HG02981 (cell line): Measurements from ENCODE around the gene SLC10A2.
A peak's percentile ranks its signal among the peaks of the same experiment; 100 is the strongest.

Experiments
- ATAC-seq: cut with Tn5 transposase; IDR thresholded peaks from one replicate; pipeline ENCODE4 v1.9.1; 2021; ENCODE audit warnings: mild to moderate bottlenecking, moderate library complexity; ENCODE audit not compliant: unreplicated experiment

SLC10A2 gene

GRCh38 chr13:103055166-103055565 lies 11.1 kb downstream of the SLC10A2 start:
- ATAC-seq: no peak

- no peak for ATAC-seq
These were observed 19.5 kb downstream of the SLC10A2 start for GRCh38 chr13:103046676-103047075.

GRCh38 chr13:103044056-103044455 lies 22.2 kb downstream of the SLC10A2 start:
- ATAC-seq: no peak

GRCh38 chr13:103040006-103040405 lies 26.2 kb downstream of the SLC10A2 start:
- ATAC-seq: no peak

GRCh38 chr13:103039183-103039582 lies 27.0 kb downstream of the SLC10A2 start:
- ATAC-seq: no peak

- no peak for ATAC-seq
These were observed 29.9 kb downstream of the SLC10A2 start for GRCh38 chr13:103036268-103036667.

GRCh38 chr13:103033999-103034398 lies 32.2 kb downstream of the SLC10A2 start:
- ATAC-seq: no peak

- peak; percentile 89 for ATAC-seq
These were observed 34.8 kb downstream of the SLC10A2 start for GRCh38 chr13:103031332-103031873.

GRCh38 chr13:103030776-103031175 lies 35.4 kb downstream of the SLC10A2 start:
- ATAC-seq: no peak

GRCh38 chr13:103029798-103030197 lies 36.4 kb downstream of the SLC10A2 start:
- ATAC-seq: no peak

GRCh38 chr13:103022336-103022735 lies 43.9 kb downstream of the SLC10A2 start:
- no peak for ATAC-seq

GRCh38 chr13:103018556-103018955 lies 47.7 kb downstream of the SLC10A2 start:
- no peak for ATAC-seq

- ATAC-seq: no peak
These were observed 53.6 kb downstream of the SLC10A2 start for GRCh38 chr13:103012646-103013045.

- no peak for ATAC-seq
These were observed 57.0 kb downstream of the SLC10A2 start for GRCh38 chr13:103009051-103009840.

GRCh38 chr13:103007427-103007762 lies 58.8 kb downstream of the SLC10A2 start:
- no peak for ATAC-seq

GRCh38 chr13:103006641-103007426 lies 59.4 kb downstream of the SLC10A2 start:
- peak; percentile 93 for ATAC-seq

GRCh38 chr13:103004661-103005345 lies 61.4 kb downstream of the SLC10A2 start:
- ATAC-seq: no peak

- ATAC-seq: no peak
These were observed 62.6 kb downstream of the SLC10A2 start for GRCh38 chr13:103003631-103004030.

GRCh38 chr13:103002279-103002678 lies 63.9 kb downstream of the SLC10A2 start:
- no peak for ATAC-seq

GRCh38 chr13:103000157-103000556 lies 66.1 kb downstream of the SLC10A2 start:
- ATAC-seq: no peak

- ATAC-seq: no peak
These were observed 66.7 kb downstream of the SLC10A2 start for GRCh38 chr13:102999499-102999898.
